GM18508 (cell line): ENCODE data around the gene NR3C2.

ENCODE experiments used
- ATAC-seq: cut with Tn5 transposase; IDR thresholded peaks from one replicate; pipeline ENCODE4 v1.9.1; 2021; ENCODE audit warnings: moderate number of reproducible peaks; ENCODE audit not compliant: insufficient read depth, unreplicated experiment

The NR3C2 gene

DNA sequence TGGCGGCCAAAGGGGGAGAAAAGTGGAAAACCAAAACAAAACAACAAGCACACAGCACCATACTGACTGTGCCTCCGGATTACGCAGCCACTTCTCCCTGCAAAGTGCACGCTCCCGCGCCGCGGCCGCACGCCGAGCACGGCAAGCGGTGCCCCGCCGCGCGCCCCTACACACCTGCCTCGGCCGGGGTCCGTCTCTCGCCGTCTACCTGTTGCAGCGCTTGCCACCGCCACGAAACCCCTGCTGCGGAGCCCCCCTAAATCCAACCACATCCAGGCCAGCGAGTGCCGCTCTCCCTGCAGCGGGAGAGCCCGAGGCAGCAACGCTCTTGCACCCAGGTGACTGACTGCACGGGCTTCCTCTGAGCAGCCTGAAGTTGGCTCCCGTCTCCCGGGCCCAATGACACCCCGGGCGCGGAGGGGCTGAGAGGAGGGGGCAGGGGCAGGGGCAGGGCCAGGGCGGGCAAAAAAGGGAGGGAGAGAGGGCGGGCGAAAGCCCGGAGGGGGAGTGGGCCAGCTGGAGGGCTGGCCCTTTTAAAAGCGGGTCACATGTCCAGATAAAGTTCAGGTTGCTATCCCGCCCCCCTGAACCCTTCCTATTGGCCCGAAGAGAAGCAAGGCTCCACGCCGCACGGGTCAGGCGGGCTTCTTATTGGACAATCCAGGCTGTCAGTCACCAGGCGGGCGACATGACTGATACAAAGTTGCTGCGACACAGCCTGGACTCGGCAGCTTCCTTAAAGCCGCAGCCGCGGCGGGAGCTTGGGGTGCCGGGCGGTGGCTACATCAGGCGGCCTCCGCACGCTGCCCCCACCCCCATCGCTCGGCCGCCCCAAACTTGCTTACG, at the start of gene NR3C2:
NR3C2 (minus strand) TSS at position 429 of the 846 bp plus-strand sequence.
- ATAC-seq, result peak; percentile 99

DNA sequence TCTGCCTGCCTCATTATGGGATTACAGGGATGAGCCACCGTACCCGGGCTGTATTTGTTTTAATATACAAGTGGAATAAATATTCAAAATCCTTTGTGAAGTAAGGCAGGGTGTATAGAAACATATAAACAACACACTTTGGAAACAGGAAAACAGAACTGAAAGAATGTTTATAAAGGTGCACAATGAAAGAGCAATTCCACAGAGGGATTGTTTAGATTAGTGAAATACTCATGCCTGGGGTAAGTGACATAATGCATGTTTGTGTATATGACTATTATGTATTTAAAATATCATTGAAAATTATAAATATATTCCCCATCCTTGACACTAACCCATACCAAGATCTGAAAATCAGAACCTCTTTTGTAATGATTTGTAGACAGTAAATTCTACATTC, 45.0 kb upstream of the NR3C2 start:
- ATAC-seq, result no peak

DNA sequence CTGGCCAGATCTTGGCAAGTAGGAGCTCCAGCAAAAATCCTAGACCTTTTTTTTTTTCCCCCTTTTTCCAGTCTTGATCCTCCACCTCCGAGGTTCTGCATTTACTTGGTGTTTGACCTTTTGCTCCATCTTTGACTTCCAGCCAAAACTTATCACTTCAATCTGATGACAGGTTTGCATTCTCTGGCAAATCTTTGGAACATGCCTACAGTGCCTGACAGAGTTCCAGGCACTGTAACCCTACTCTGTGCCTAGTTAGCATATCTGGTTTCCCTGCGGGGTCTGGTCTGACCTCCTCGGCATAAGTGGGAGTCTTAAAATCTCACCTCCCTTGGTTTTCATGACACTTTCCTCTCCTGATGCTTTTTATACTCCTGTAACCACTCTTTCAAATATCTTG, 39.4 kb upstream of the NR3C2 start:
- no peak for ATAC-seq

DNA sequence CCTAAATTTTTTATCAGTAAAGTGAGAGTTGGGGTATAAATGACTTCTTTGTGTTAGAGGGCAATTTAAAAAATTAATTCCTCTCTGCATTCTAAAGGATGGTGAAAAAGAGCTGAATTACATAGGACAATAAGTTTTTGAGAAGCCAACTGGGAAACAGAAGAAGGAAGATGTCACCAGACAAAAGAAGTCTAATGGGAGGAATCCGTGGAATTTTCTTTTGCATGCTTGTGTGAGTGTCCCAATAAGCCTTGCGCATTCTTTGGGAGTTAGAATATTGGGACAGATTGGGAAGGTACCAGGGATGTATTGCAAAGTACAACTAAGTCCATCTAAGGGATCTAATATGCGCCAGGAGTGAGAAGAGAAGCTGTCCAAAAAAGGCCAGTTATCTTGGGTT, 35.1 kb upstream of the NR3C2 start:
- ATAC-seq, result no peak

DNA sequence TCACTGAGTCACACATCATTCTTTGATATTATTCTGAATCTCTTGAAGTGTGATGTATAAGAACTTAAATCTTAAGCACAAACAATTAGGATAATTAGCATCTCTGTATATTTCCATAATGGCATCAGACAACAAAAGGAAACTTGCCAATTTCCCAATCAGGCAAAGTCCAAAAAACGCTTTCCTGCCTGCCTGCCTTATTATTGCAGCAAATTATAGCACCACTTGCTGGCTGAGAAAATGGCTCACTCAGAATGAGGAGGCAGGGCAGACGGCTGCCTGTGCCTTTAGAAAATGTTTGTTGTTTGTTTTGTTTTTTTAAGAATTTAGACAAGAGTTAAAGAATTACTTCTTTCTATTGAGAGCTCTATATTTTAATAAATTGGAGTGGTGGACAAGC, 27.7 kb upstream of the NR3C2 start:
- no peak for ATAC-seq

DNA sequence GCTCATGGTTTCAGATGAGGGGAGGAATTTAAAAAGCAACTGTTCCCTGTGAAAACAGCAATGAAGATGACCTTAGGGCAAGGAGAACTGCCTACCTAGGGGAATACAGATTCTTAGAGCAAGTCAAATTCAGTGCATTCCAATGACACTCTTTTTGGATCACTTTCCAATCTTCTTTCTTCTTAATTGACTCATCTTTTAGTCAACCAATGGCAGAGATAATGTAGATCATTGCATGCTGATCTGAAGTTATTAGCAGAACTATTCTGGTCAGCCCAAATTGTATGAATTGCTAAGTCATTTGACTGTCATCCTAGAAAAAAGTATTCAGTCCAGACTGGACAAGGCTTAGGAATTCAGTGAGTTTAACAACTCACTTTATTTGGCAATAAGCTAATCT, 12.6 kb upstream of the NR3C2 start:
- ATAC-seq, result no peak

DNA sequence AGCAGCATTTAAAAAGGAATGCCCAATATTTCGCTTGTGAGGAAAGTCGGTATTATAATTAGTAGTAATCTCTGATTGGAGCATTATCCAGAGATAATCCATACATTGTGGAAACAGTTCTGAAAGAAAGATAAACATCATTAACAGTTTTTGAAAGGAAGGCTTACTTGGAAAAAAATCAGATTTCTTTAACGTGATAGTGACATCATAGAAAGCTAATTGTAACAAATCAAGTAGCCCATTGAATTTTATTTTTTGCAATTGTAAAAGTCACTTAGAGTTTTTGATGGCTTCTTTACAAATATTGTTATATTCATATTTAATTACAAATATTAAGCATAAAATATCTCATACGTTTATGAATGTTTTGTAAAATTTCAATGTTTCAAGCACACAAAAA, 11.6 kb upstream of the NR3C2 start:
- no peak for ATAC-seq

DNA sequence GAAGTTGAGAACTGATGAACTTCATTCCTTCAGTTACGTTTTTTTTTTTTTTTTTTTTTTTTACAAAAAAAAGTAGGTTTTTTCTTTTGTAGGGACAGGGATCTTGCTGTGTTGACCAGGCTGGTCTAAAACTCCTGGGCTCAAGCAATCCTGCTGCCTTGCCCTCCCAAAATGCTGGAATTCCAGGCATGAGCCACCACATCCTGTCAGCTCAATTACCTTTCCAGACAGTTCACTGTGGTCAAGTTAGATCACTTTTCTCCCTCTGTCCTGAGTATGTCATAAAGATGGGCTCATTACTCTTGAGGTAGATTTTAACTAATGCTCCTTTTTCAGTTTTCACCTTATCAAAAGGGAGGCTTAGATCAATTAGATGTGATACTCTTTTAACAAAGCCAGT, 10.8 kb upstream of the NR3C2 start:
- ATAC-seq, result no peak

DNA sequence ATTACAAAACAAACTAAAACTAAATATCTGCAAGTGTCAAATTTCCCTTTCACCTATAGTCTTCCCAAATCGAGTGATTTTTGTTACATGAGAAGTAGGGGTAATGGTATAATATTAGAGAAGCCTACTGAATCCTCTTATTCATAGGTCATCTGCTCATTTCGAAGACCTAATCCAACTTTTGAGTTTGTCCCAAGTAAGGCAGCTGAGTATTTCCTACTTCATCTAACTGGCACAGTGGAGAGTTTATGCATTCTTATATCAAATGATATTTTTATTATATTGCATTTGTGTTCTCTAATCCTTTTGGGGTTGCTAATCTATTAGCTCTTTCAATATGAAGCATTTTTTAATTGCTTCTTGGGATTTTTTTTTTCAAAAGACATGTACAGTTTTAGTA, 7.7 kb upstream of the NR3C2 start:
- ATAC-seq, result no peak

DNA sequence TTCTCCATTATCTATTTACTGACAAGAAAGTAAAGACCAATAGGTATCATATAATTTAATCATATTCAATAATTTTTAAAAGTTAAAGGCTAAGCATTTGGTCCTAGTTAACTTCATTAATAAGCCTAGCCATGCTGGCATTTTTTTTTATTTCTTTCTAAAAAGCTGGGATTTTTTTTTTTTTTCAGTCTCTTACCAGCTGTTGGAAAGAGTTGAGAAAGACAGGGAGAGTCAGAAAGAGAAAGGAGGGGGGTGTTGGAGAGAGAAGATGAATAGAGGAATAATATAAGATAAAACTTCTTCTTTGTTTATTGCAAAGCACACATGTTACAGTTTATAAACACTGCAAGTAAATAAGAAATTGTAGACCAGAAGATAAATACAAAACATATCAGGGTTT, 5.9 kb upstream of the NR3C2 start:
- ATAC-seq, result no peak

DNA sequence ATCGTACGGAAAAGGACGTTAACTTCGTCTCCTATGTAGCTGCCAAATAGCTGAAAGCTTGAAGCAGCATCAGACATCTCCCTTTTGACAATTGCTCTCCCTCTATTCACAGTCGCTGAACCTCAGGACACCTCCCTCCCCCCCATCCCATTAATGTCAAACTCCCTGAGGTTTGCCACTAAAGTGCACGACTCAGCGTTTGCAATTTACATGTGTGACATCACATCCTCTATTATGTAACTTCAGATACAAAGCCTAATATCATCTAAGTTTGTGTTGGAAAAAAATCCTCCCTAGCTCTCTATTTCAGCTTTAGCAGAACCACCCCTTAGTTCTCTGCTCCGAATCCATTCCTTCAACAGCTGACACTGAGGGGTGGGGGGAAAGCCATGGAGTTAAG, 5.5 kb upstream of the NR3C2 start:
- ATAC-seq, result no peak

DNA sequence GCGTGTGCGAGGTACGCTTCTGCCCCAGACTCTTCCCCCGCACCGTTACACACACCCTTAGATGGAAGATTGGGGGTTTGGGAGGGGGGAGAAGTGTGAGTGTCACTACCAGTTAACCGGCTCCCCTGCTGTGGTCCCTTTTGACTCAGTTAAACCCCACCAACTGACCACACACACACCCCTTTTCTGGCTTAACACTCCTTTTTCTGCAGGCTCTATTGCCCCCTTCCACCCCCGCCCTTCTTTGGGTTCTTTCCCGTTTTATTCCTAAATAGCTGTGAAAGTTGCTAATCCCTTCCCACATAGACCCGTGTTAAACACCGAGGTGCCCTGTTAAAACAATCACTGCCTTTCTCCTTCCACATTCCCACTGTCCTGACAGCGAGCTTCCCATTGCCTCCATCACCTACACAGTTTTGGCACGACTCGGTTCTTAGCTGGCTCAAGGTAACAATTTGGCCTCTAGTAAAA, 3.7 kb upstream of the NR3C2 start:
- ATAC-seq, result no peak

DNA sequence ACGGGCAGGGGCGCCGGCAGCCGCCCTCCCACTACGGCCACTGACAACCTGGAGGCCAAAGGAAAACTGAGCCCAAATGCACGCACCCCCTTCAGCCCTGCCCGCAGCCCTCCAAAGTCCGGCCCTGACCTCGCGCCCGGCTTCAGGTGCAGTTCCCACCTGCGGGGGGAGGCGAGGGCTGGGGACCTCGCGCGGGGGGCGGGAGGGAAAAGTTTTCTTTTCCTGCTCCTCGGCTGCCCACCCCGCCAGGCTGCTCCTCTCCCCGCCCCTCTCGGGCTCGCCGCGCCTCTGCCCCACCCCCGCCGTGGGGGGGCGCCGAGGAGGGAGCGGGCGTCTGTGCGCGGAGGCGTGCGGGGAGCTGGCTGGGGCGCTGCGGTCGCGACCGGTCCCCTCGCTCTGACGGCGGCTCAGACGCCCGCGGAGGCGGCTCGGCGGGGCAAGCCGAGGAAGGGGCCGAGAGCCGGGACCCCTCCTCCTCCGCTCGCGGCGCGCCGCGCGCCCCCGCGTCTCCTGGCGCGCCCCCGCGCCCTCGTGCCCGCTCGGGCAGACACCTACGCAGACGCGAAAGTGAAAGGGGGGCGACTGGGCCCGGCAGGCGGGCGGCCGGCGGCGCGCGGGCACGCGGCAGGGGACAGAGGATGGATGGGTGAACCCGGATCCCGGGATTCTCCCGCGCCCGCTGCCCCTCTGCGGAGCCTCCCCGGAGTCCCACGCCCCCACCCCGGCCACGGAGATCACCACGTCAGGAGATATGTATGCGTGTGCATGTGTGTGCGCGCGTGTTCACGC, 3.1 kb upstream of the NR3C2 start:
- no peak for ATAC-seq

DNA sequence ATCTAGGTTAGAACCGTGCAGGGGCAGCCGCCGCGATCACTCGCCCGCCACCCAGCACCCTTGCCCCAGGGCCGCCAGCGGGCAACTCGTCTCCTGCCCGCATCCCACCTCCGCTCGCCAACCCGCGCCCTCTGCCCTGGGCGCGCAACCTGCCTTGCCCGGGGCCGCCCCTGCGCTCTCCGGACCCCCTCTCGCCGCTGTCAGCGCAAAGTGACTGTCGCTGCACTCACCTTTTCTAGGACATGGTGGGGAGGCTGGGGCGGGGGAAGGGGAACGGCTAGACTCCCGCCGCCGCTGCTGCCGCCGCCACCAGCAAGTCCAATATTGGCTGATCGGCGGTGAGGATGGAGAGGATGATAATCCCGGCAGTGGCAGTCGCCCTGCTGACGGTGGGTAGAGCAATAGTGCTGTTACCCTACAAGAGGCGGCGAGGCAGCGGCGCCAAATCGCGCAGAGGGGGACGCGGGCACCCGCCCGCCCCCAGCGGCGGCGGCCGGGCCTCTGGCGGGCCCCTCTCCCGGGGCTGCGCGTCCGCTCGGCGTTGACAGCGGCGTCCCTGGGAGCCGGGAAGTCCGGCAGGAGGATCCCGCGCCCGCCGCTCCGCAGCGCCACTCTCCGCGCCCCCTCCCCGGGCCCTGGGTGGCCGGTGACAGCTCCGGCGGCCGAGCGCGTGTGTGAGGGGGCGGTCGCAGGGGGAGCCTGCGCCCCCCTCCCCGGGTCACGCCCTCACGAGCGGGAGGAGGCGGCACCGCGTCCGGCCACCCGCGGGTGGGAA, 2.3 kb upstream of the NR3C2 start:
- no peak for ATAC-seq

DNA sequence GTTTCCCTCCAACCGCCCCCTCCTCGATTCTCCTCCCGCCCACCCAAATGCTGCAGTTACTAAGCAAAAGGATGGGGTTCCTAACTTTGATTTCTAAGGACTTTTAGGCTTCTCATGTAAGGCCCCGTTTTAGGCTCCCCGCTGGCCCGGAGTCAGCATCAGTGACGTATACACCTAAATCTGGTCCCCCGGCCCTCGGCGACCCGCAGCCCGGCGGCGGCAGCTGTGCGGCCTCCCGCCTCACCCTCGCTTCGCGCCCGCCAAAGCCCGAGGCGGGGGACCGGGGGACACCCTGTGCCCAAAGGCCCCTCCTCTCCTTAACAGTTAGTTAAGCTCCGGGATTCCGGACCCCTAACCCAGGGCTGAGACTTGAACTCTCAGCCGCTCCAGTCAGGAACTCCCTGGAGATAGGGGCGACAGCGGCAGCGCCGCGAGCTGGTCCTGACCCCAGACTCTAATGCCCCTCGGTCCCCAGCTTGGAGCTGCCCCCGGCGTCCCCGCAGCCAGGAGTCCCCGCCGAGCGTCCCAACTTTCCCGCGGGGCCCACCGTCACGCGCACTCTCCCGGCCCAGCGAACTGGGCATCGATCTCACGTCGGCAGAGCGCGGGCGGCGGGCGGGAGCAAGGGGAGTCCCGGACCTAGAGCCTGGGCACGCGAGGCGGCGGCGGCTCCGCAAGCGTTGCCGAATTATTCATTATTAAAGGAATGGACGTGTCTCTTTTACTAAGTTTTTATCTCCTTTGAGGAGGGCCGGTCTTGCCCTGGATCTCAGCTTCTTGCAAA, 1.5 kb upstream of the NR3C2 start:
- no peak for ATAC-seq

DNA sequence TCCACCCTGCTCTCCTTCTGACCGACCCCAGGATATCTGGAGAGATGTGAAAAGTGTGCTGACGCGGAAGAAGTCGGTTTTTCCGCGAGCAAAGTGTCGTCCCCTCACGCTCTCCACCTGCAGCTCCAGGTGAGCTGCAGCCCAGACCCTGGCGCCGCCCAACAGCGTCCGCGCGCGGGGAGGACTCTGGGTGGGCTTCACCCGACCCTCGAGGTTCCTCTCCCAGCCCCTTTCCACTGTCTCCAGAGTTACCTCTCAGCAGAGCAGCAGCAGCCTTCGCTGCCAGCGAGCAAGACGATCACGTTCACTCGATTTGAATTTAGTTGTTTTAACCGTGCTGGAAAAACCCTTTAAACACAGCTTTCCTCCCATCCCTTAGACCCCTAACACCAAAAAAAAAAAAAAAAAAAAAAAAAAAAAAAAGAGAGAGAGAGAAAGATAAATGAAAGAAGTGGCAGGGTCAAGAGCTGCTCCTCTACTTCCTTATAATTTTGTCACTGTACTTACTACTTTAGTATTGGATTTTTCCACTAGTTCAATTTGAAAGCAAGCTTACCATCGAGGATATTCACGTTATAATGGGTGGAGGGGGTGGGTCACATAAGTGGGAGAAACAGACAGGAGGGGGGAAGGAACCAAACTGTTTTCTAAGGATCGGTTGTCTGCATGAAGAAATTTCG, 758 bp upstream of the NR3C2 start:
- ATAC-seq, result no peak

DNA sequence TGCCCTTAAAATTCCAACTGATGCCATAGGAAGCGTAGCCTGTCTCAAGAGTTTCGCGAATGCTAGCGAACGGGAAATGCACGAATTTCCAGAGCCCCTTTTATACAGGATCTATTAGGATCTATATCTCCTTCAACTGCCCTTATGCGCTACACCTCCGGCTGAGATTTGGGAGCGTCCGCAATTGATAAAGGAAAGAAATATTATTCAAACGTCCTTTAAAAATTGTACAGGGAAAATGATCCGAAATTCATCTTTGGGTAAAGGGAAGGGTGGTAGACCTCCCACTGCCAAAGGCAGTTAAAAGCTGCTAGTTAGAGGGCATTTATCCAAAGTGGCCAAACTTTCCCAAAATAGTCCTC, 609 bp downstream of the NR3C2 start:
- no peak for ATAC-seq

DNA sequence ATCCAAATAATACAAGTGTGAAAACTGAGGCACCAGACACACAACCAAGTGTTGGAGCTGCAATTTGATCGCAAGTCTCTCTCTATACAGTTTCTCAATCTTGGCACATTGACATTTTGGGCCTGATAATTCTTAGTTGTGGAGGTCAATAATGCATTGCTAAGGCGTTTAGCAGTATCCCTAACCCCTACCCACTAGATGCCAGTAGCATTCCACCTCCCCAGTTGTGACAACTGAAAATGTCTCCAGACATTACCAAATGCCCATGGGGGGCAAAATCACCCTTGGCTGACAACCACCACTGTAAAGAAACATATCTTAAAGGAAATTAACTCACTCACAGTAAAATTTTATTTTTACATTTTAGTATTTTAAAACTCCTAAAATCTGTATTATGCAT, 4.2 kb downstream of the NR3C2 start:
- no peak for ATAC-seq

DNA sequence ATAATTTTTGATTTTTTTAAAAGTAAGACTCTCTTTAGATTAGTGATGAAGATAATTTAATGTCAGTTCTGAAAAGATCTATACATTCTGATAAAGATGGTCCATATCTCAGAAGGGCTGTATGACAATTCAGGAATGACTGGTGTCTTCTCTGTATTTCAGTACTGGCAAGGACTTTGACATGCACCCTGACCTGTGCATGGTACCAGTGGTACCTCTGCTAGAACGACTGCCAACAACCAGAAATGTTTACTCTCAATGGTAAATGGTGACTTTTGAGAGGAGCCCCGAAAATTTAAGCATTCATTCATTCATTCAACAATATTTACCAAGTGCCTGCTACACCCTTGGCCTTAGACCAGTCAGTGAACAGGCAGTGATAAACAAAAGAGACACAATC, 4.8 kb downstream of the NR3C2 start:
- no peak for ATAC-seq

DNA sequence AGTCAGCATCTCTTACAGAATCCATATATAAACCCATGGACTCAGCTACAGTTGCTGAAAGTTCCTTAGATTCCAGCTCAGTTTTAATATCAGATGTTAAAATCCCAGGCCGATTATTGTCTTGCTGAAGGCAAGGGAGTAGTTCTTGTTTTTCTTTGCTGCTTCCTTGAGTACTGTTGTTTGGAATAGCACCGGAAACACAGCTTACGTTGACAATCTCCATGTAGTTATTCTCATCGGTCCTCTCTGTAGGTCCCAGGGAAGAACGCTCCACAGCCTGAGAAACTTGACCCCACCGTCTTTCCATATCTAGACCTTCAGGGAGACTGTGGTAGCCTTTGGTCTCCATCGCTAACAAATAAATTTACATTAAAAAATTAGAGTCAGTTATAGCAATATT, 5.7 kb downstream of the NR3C2 start:
- ATAC-seq, result no peak
